Fibroblast of peridontal ligament (primary cell): ENCODE measurements around the gene EFNA1.
"Not testable (repeated sequence)": the region's sequence is repeated elsewhere in the genome, so short reads cannot be mapped to it uniquely, and the experiment has no call there.

Experiments
- DNase-seq: peaks from one replicate; pipeline ENCODE4 v3.0.0-alpha.2; 2010; ENCODE audit errors: extremely low read depth

Gene EFNA1

GRCh38 chr1:155092131-155092530 is 35.5 kb upstream of the EFNA1 start:
- no peak for DNase-seq

DNA sequence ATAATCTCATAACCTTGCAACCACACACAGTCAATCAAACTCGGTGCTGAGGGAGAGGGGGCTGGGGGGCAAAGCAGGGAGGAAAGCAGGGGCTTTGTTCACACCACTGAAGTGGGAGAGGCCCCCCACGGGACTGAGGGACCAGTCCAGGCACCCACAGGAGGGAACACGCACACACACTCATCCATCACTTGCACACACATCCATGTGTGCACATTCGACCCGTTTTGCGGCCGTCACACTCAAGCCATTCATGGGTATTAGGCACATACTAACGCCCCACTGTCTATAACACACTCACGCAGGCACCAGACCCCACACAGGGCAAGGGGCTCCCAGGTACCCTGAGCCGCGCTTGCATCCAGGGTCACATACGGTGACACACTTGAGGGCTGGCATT is 35.0 kb upstream of the EFNA1 start:
- no peak for DNase-seq

DNA sequence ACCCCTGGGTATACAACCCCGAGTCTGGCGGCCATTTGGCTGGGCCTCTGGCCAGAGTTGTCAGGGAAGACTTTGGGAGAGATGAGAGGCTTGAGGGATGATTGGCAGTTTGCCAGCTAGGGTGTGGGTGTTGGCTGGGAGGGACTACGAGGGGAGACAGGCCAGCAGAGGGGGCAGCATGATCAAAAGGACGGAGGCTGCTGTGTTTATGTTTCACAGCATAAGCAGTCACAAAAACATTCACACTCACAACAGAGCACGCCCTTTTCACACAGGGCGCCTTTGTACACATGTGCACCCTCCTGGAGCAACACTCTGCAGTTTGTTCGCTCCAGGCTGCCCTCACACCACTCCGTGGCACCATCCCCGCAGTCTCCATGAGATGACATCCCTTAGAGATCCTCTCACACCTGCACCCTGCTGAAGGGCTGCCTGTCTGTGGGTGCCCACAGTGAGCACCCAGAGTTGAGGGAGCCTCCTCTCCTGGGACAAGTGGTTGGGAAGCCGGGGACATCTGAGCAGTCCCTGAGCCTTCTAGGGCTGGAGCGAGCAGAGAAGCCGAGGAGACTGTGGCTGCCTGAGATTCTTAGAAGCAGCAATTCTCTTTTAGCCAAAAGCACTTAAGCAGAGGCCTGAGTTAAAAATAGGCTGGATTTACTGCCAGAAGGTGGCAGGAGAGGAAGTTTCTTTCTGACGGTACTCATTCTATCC is 33.6 kb upstream of the EFNA1 start:
- DNase-seq = peak; percentile 61

GRCh38 chr1:155094622-155094948 is 33.1 kb upstream of the EFNA1 start:
- no peak for DNase-seq

GRCh38 chr1:155099331-155099730 is 28.3 kb upstream of the EFNA1 start:
- no peak for DNase-seq

- DNase-seq = no peak
Observed at GRCh38 chr1:155103325-155103724, 24.4 kb upstream of the EFNA1 start.

GRCh38 chr1:155104605-155105534 is 22.8 kb upstream of the EFNA1 start:
- no peak for DNase-seq

GRCh38 chr1:155105604-155106011 is 22.1 kb upstream of the EFNA1 start:
- no peak for DNase-seq

GRCh38 chr1:155106862-155107261 is 20.8 kb upstream of the EFNA1 start:
- DNase-seq = no peak

DNA sequence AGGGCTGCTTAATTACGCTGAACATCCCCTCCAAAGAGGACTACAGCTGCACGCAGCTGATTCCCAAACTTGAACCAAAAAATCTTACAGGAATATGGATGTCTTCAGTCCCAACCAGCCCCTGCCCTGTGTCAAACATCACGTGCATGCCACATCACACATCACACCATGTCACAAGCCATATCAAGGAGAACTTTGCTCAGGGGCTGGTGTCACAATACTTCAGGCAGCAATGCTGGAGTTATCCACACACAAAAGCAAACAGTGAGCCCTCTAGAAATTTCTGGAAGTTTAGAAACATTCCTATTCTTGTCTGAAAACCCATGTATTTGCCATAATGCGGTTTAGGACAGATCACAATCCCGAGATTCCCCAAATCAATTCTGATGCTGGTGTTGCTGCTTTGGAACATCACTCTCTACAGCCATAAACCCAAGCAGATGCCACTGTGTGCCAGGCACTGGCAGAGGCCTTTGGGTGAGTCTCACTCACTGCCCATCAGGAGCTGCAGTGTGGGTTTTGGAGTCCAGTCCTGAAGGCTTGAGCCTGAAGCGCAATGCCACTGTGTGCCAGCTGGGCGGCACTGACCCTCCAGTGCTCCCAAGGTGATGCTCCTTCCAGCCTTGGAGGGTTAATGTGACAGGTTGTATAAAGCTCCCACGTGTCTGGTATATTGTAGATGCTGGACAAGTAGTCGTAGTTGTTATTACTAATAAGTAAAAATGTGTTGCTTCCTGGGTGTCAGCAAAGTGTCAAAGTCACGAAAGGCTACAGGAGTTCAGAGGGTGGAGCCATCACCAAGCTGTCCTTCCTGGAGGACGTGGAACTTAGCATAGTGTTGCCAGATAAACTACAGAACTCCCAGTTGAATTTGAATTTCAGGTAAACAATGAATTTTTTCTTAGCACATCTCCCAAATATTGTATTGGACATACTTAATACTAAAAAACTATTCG is 20.1 kb upstream of the EFNA1 start:
- no peak for DNase-seq

DNA sequence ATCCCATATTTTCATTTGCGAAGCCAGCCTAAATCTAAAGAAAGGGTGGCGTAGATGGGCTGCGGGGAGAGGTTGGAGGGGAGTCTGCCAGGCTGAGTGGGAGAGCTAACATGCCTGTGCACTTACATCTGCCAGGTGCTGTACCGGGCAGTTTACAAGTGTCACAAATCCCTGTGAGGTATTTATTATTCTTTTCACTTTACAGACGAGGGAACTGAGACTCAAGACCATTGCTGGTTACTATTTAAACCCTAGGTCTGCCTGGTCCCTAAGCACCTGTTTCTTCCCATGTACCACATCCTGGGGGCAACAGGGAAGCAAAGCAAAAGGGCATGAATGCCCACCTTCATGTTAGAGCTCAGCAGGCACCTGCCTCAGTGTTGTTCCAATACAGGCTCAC is 19.4 kb upstream of the EFNA1 start:
- DNase-seq = no peak

DNA sequence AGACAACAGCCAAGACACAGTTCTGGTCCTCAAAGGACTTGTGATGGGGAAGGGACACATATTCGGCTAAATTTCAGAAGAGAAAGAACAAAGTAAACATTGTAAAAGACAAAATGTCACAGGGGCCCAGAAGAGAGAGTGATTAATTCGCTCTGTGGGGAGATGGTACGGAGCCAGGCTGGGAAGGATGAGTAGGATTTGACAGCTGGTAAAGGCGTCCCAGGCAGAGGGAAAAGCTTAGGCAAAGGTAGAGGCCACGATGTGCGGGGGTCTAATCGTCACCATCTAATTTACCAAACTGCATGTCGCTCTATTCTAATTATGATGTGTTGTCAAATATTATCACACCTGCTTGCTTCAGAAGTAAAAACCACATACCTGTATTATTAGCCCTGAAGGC is 17.3 kb upstream of the EFNA1 start:
- no peak for DNase-seq

DNA sequence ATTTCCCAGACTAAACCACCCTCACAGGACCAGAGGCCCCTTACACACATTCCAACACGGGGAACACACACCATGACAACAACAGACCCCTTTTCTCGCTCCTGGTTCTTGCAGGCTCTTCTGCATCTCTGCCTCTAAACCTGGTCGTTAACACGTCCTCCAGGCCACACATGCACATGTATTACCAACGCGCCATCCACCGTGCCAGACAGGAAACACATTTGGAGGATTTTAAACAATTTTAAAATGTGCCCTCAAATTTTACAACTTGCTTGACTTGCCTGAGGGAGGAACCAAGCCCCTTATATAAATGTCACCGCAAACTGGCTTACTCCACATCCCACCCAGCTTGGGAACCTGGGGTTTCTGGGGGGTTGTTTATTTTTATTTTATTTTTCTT is 16.9 kb upstream of the EFNA1 start:
- DNase-seq = no peak

GRCh38 chr1:155113450-155113980 is 14.2 kb upstream of the EFNA1 start:
- no peak for DNase-seq

DNA sequence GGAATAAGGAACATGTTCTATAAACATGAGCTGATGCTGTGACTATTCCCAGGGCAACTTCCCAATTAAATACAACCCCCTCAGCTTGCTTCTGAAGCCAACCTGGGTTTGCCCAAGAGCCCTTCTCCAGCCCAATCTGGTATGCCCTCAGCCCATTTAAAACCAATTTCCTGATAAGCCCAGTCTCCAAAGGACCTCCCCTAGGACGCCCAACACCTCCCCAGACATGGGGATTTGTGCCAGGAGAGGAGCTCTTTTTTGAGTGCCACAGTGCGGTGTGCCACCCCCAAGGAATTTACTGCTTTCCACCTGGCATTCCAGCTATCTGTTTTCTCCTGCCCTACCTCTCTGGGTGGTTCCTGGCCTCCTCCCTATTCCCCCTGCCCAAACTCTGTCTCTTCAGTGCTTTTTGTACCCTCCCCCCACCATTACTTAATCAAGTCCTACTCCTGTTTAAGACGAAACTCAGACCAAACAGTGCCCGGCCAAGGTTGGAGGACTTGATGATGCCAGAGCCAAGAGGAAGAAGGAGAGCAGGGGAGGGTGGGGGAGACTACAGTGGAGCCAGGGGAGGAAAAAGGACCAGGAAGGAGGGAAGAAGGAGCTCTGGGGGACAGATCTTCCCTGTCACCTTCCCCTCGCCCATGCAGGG is 11.4 kb upstream of the EFNA1 start:
- no peak for DNase-seq

GRCh38 chr1:155117610-155118009 is 10.1 kb upstream of the EFNA1 start:
- no peak for DNase-seq

DNA sequence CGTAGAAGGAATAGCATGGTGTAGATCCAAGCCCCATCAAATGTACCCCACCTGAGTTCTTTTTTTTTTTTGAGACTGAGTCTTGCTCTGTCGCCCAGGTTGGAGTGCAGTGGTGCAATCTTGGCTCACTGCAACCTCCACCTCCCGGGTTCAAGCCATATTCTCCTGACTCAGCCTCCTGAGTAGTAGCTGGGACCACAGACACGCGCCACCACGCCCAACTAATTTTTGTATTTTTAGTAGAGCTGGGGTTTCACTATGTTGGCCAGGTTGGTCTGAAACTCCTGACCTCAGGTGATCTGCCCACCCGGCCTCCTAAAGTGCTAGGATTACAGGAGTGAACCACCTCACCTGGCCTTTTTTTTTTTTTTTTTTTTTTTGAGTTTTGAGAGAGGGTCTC is 9.6 kb upstream of the EFNA1 start:
- not testable (repeated sequence) for DNase-seq

DNA sequence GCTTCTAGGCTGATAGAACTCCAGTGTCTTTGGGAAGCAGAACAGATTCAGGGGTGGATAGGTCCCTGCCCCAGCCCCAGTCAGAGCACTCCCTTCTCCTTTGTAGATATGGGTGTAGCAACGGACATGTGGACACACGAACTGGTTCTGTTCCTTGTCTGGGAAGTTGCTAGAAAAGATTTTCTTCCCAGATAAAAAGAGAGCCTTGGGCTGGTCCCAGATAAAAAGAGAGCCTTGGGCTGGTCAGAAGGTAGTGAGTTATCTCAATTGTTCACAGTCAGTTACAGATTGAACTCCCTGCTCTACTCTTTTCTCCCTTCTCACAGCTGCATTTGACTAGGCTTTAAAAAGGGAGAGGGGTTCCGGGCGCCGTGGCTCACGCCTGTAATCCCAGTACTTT is 7.4 kb upstream of the EFNA1 start:
- no peak for DNase-seq

- no peak for DNase-seq
Observed at GRCh38 chr1:155121249-155121648, 6.4 kb upstream of the EFNA1 start.

DNA sequence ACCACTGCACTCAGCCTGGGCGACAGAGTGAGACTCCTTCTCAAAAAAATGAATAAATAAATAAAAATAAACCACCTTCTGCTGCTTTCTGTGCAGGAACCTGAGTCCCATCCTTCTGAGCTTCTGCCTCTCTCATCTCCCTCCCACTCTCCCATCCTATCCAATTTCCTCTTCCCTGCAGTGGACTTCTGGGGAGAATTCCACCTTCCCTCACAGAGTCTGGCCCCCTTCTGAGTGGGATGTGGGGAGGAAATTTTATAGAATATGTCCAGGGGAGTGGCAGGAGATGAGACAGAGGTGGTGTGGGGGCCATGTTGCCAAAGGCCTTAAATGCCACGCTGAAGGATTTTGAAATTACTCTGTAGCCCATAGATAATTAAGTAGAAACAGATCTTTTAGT is 5.4 kb upstream of the EFNA1 start:
- DNase-seq = no peak

- no peak for DNase-seq
Observed at GRCh38 chr1:155123801-155124200, 3.9 kb upstream of the EFNA1 start.
